SW 1271 (cell line): ENCODE measurements around the gene CNIH3.

Experiments used
- DNase-seq, 2 experiments: peaks; one replicate each; lab custom pipeline; 2025; lab: John Stamatoyannopoulos, UW

The CNIH3 gene

DNA sequence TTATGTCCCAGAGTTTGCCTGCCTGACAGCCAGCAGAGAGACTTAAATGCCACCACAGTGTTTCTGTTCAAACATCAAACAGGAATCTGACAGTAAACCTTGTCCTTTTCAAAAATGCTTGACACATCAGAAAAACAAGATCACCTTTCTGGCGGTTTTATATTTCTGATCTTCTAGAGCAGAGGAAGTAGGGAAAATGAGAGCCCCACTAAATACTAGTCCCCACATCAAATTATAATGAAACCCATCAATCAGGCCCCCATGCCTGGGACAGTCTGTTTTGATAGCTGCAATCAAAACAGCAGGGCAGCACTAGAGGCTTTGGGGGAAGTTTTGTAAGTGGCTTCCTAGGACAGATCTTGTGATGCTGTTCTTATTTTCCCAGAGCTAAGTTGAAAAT lies 129.3 kb downstream of the CNIH3 start:
- no peak for DNase-seq

DNA sequence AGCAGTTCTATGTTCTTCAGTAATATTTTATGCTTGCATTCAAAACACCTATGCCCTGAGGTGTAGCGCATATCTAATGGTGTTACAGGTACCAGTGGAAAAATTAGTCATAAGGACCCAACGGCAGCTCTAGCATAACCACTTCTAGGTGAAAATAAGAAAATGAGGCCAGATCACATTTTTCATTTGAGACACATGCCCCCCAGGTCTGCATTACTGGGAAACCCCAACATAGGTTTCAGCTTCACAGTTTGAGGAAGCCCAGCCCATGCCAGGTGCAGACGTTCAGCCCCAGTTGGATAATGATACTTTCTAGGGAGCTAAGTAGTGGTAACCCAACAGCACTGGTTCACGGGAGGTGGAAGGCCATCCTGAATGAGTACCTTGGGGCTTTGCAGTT lies 129.8 kb downstream of the CNIH3 start:
- DNase-seq, result no peak

DNA sequence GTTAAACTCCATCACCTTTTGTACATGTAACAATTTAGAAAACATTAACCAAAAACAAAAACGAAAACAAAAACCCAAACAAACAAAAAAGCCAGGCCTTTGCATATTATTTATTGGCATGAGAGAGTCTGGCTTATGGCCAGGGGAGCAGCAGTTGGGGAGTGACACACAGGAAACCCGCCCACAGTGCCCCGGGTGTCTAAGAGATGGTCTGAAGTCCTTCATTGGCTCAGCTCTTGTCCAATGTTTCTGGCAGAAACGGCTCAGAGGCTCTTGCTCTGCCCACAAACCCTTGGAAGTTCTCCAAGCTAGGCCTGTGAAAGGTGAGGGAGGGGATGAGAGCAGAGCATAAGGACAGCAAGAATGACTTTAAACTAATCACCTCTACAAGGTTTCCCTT lies 131.5 kb downstream of the CNIH3 start:
- DNase-seq, result no peak

DNA sequence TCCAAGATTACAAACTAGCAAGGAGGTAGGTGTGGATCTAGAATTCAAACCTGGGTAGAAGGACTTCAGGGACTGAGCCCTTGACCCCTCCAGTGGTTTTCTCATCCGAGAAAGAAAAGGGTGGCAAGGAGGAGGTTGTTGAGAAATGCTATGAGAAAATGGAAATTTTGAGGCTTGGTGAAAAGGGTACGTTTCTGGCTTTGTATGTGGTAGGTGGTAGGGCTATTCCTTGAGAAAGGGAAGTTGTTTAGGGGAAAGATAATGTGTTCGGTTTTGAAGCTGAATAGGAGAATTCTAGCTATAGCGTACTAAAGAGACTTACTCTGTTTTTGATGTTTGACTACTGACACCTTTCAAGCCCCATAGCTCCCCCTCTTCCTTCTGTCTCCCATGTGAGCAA lies 133.8 kb downstream of the CNIH3 start:
- no peak for DNase-seq

DNA sequence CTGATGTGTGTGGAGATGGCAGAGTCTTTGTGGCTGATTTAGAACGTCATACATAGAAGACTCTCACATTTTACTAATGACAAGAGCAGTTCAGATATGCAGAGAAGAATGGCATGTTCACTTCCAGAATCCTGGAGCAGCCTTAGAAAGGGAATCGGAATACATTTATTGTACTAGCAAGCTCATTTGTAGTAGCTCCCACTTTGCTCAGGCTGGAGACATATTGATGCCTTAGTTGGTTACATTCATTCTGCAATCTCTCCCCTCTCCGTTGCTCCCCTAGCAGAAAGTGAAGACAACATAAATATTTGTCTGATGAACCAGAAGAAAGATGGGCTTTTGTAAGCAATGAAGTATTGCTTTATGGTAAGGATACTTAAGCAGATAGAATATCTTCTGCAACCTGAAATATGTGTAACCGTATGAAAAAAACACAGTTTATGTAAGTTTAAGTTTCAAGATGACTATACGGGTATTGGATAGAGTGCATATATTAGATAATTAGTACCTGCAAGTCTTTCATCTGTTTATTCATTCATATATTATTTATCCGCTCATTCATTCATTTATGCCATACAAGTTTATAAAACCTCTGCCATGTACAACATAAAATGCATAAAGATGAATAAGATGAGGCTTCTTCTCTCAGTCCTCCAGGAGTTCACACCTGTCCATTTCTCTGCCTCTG lies 135.7 kb downstream of the CNIH3 start:
- no peak for DNase-seq

DNA sequence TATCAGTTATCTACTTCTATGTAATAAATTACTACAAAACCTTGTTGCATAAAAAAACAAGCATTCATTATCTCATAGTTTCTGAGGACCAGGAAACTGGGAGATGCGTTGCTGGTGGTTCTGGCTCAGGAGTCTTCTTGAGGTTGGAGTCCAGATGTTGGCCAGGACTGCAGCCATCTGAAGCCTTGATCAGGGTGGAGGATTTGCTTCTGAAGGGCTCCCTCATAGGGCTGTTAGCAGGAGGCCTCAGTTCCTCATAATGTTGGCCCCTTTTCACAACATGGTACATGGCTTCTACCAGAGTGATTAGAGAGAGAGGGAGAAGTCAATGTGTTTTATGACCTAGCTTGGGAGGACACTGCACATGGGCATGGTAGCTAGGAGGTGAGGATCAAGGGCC lies 137.4 kb downstream of the CNIH3 start:
- no peak for DNase-seq

DNA sequence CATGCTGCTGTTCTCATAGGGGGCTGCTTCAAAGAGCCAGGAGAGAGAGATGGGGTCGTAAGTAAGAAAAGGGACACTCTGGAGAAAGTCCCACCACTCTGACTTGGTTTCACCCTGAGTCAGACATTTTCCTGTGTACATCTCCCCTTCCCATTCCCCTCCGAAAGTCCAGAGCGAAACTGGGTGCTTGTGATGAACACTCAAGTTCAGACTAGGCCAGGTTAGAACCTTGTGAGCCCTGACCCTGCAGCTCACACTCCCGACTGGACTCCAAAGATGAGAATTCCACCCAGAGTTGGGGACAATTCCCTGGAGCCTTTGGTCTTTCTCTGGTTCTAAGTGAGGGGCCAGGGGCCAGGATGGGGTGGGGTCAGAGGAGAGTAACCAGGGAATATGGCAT lies 139.5 kb downstream of the CNIH3 start:
- DNase-seq, result no peak

DNA sequence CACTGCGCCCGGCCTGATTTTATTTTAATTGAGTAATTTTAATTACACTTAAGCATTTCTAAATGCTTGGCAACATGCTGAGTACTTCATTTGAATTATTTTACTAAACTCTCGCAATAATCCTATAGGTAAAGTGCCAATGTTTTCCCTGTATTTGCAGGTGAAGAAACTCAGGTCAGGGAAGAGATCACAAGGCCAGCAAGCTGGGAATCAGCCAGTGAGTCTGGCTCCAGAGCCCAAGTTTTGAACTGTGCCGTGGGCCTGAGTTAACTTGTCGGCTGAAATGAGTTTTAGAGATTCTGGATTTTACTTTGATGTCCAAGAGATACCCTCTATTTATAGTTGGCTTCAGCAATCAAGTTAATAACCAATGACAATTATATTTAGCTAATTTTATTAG lies 141.4 kb downstream of the CNIH3 start:
- DNase-seq, result no peak

DNA sequence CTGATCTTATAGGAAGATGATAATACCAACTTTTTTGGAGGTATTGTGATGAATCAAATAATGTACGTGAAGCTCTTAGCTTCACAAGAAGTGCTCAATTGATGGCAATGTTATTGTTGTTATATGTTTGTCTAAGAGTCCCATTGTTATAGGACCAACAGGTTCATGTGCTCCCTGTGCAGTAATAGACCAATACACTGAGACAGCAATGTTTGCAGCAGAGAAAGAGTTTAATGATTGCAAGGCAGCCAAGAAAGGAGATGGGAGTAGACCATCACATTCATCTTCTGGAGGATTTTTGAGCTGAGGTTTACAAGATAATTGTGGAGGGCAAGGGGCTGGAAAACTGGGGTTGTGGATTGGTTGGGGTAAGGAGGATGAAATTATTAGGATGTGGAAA lies 143.0 kb downstream of the CNIH3 start:
- no peak for DNase-seq

DNA sequence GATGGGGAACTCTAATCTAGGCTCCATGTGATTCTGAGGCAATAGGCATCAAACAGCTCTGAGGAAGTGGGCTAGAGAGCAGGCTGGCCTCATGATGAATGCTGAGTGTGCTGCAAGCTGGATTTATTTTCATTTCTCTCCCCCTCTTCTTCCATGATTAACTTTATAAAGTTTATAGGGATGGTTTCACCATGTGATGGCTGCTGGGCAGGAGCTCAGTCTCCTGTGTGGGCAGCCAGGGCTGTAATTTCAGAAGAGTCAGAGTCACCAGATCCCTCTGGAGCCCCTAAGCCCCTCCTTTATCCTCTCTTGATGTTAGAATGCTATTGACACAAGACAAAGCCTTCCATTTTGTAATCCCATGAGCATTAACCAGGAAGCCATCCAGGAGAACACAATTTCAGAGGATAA lies 143.6 kb downstream of the CNIH3 start:
- no peak for DNase-seq

DNA sequence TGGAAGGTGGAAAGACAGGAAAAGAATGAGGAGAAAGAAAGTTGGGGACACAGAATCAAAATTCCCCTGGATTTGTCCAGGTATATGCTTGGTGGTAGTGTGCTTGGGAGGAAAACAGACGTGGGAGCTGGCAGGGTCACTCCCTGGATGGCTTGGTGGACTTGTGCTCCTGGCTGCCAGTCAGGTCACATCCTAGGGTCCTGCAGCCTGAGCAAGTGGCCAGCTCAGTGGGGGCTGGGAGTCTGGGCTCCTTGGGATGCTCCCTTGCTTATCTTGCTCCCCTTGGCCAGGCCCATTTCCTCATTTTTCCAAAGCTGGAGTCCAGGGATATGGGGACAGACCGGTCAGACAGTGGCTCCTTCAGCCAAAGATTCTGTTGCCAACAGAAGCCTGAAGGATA lies 144.0 kb downstream of the CNIH3 start:
- DNase-seq, result no peak

DNA sequence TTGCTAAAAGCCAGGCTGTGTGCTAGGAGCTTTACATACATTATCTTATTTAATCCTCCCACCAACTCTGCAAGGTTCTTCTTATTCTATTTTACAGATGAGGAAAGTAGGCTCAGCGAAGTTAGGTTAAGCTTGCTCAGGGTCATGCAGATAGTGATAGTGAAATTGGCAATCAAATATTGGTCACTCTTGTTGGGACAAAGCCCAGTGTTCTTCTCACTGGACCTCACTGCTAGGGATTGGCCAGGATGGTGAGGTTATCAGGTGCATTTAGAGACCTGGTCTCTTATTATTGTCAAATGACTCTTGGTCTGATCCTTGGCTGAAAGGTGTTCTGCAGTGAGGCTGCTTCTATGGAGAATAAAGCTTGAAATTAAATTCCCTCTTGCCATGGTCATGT lies 145.1 kb downstream of the CNIH3 start:
- no peak for DNase-seq

DNA sequence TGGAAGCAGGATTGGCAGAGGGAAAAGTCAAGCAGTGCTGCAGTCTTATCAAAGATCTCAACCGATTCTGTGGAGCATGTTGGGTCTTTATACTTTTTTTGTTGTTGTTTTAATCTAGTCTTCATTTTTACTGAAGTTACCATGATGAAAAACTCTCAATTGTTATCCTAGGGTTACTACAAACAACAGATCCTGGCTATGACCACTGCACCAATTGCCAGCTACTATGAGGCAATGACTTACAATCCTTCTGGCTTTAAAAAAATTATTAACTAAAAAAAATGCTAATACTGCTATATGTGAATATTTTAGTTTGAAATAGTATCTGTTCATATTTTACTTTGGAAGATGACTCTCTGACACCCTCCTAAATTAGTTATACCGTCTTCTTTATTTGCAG lies 145.9 kb downstream of the CNIH3 start:
- DNase-seq, result no peak

DNA sequence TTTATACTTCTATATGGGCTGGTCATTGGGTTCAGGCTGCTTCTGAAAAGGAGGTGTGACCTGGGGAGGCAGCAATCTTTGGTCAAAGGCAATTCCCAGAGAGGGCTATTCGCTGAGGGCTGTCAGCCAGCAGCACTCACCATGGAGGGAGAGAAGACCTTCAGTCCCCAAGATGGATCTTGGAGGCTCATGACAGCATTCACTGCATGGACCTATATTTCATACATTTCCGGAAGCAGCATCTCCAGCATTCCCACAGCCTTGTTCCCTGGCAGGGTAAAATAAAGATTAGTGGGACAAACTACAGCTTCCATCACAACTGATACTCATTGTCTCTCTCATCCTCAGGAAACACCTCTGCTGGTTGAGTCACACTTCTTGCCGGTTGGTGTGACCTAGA lies 146.6 kb downstream of the CNIH3 start:
- no peak for DNase-seq

DNA sequence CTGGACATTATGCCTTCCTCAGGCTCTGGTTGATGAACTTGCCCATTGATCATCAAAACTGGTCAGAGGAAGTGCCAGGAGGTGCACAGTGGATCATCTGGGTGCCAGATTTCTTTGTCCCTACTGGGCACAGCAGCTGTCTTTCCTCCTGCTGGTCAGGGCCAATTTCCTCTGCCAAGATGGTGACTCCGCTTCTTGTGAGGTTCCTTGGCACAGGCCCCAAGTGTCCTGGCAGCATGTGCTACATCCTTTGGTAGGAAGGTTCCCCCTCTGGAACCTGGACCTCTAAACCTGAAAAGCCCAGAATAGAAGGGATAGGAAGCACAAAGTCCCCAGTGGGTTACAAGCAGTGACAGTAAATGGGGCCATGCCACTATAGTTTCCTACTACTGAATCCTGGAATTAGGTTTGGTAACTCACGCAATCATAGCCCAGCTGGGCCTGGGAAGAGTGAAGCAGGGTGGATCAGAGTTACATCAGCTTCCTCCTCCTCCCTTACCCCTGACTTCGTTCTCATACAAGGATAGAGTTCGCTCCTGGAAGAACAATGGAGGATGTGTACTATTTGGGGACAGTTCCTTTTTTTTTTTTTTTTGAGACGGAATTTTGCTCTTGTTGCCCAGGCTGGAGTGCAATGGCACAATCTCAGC lies 147.1 kb downstream of the CNIH3 start:
- DNase-seq, result no peak

DNA sequence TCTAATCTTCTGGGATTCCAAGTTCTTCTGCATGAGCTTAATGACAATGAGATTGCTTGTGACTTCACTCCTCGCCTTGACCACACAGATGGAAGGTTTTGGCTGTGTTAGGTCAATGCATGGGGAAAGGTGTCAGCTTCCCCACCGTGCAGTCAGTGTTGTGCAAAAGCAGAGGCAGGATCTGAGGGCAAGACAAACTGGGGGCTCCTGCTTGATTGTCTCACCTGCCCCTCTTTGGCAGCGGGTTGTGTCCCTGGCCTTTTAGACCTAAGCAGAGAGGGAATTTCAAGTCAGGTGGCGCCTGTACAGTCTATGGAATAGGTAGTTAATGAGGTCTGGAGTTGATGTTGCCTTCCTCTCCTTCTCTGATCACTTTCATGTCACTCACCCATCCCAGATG lies 150.1 kb downstream of the CNIH3 start:
- no peak for DNase-seq

DNA sequence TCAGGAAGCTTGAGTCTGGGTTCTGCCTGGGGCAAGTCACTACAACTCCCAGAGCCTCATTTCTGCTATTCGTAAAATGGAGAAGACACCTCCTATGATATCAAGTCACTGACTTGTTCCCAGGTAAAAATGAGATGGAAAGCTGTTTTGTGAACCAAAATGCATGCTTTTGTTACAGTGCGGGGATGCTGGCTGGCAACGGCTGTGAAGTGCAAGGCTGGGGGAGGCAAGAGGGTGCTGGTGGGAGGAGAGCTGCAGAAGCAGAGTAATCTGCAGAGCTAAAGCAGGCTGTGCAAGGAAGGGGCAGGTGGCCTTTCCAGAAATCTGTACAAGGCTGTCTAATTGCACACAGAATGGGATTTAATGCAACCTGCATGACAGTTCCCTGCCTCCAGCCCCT lies 150.9 kb downstream of the CNIH3 start:
- DNase-seq, result no peak

DNA sequence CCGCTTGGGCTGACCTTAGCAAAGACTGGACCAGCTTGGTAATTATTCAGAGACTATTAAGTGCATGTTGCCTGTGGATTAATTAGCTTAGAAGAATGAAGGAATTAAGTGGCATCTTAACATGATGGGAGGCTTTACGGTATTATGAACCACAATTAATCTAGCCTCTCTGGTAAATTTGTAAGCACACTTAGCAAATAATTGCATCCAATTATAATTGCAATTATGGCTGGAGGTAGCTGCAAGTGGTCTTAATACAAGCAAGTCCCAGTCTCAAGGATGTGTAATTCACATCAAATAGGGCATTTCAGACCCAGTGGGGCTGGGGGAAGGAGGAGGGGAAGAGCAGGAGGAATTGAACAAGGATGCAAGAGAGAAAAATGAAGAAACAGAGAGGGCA lies 151.6 kb downstream of the CNIH3 start:
- no peak for DNase-seq

DNA sequence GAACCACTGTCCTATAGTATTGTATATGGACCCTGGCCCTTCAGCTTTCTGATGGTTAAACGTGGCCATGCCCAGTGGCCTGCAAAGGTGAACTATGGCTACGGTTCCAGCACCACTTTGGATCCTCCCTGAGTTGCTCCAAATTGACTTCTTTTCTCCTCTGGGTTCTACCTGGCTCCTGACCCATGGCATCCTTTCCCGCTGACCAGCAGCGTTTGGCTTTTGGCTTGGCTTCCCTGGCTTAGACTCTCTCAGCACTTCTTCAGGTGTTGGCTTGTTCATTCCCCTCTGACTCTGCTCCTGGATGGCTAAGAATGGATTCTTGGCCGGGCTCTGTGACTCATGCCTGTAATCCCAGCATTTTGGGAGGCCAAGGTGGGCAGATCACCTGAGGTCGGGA lies 152.9 kb downstream of the CNIH3 start:
- no peak for DNase-seq

DNA sequence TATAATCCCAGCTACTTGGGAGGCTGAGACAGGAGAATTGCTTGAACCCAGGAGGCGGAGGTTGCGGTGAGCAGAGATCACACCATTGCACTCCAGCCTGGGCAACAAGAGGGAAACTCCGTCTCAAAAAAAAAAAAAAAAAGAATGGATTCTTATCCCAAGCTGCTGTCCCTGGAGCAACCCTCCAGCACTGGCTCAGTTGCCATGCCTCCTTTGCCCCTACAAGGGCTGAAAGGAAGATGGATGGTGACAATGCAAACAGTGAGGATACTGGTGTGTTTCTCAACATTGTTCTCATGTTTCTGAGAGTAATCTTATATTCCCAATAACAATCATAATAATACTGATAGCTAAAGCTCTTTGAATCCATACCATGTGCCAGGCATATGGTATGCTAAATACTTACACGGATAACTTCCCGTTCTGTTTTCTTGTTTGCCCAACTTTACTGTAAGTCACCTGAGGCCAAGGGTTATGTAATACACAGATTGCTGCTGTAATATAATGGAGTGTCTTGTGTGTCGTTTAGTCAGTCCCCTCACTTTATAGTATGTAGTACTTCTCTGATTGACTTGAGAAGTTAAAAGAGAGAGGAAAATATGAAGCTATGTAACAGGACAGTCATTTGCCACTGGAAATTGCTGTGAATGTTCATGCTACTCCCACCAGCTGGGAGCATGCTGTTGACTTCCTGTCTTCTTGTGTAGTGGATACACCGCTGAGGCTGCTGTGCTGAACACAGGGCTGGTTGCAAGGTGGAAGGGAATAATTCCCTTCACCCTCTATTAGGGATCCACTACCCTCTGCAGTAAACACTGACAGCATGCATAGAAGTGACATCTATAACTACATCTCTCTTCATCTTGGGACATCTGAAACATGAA lies 153.6 kb downstream of the CNIH3 start:
- no peak for DNase-seq

DNA sequence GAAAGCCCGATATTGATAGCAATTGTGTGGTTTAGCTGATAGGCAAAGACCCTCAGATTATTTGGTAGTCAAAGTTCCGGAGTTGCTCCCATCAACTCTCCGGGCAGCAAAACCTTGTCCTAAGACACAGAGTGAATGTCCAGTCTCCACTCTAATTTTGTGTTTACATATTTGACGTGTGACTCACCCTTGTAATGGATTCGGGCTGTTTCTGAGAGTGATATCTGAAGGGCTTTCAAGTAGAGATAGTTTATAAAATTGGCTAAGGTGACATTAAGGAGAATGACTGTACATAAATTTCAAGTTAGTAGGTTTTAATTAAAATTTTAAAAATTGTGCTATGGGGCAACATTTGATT lies 154.2 kb downstream of the CNIH3 start:
- peak in 1 of 2 experiments; percentile 1 for DNase-seq

DNA sequence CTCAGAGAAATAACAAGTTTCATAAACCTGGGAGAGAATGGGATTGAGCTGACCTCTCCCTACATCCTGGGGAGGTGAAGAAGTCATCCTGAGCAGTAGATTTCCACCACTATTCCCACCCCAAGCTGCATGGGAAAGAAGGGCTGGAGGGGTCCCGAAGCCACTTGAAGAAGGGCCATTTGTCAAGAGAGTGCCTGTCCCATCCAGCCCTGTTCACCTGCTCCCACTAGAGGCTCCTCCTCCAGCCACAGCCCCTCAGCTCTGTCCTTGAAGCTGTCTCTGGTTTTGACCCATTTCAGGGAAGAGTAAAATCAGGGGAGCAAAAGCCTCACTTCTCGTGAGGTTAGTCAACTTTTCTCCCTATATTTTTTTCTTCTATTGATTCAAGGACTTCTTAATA lies 157.5 kb downstream of the CNIH3 start:
- DNase-seq, result no peak

DNA sequence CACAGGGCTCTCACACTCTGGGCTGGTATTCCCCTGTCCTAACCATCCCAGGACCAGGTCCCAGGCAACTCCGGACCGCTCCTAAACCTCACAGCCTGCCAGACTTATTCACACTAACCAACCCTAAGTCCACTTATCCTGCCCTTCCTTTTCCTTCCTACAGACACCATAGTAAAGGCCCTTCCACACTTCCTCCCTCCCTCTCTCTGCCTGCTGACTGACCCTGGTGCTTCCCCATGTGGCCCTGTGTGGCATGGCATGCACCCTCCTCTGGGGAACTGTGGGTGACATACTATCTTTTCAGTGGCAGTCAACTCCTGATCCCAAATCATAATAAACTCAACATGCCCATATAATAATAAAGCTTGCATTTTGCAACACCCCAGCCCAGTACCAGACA lies 158.3 kb downstream of the CNIH3 start:
- DNase-seq, result no peak
